WTC11 (cell line): ENCODE measurements around the gene SND1. TPM values are rescaled to one million over a fixed set of nuclear protein-coding genes. Genes with fewer than 3 reads are reported as not detected.

ENCODE experiments used
- ATAC-seq: fragments of 200-7000 bp; cut with Tn5 transposase; 2 replicates; pipeline ENCODE4 v1.10.0; 2021; ENCODE audit warnings: mild to moderate bottlenecking, moderate library complexity
- CTCF ChIA-PET: fragments of 300-600 bp; sonication (Branson Sonifier 250); formaldehyde crosslinking; loops from one replicate; lab custom pipeline; 2021; ENCODE audit warnings: antibody characterized with exemption; lab: Charles Lee
- POLR2A ChIA-PET: fragments of 350-600 bp; sonication (Branson Sonifier 250); formaldehyde crosslinking; loops from one replicate; lab custom pipeline; 2021; ENCODE audit warnings: antibody characterized with exemption; lab: Charles Lee
- DNase-seq: peaks from one replicate; pipeline ENCODE4 v3.0.0; 2021; ENCODE audit warnings: low spot score
- H3K27ac Mint-ChIP-seq: 2 replicates; pipeline ENCODE4 v1.8.0; 2021; ENCODE audit warnings: mixed read lengths
- H3K27me3 Mint-ChIP-seq: 2 replicates; pipeline ENCODE4 v1.8.0; 2021; ENCODE audit warnings: low read depth, mild to moderate bottlenecking, moderate library complexity, mixed read lengths
- H3K36me3 Mint-ChIP-seq: 2 replicates; pipeline ENCODE4 v1.8.0; 2021; ENCODE audit warnings: mixed read lengths
- H3K4me1 Mint-ChIP-seq: 2 replicates; pipeline ENCODE4 v1.8.0; 2022; ENCODE audit warnings: mixed read lengths
- H3K4me3 Mint-ChIP-seq: 2 replicates; pipeline ENCODE4 v1.8.0; 2021; ENCODE audit warnings: mild to moderate bottlenecking, moderate library complexity, mixed read lengths
- H3K9me3 Mint-ChIP-seq: 2 replicates; pipeline ENCODE4 v1.8.0; 2021; ENCODE audit warnings: mixed read lengths
- ATF3 ChIP-seq: sonication (generic); formaldehyde crosslinking; conservative IDR thresholded peaks from 2 replicates; pipeline ENCODE4 v1.8.1; 2022; ENCODE audit warnings: mild to moderate bottlenecking, missing genetic modification reagents
- CBFB ChIP-seq: sonication (generic); formaldehyde crosslinking; IDR thresholded peaks from 2 replicates; pipeline ENCODE4 v1.8.1; 2022; ENCODE audit warnings: mild to moderate bottlenecking, low read depth, missing genetic modification reagents
- ERG ChIP-seq: fragments of 250-450 bp; sonication (Bioruptor Pico); IDR thresholded peaks from 2 replicates; pipeline ENCODE4 v1.8.0; 2021; ENCODE audit warnings: mild to moderate bottlenecking
- FOXJ3 ChIP-seq: sonication (generic); formaldehyde crosslinking; IDR thresholded peaks from 2 replicates; pipeline ENCODE4 v1.9.0; 2021; ENCODE audit warnings: missing genetic modification reagents, mild to moderate bottlenecking, borderline replicate concordance
- GABPB1 ChIP-seq: sonication (generic); formaldehyde crosslinking; IDR thresholded peaks from 2 replicates; pipeline ENCODE4 v1.8.1; 2023; ENCODE audit warnings: mild to moderate bottlenecking, missing genetic modification reagents
- MAX ChIP-seq: sonication (generic); formaldehyde crosslinking; IDR thresholded peaks from 2 replicates; pipeline ENCODE4 v1.8.0; 2022; ENCODE audit warnings: mild to moderate bottlenecking, missing genetic modification reagents
- MXD4 ChIP-seq: fragments of 250-450 bp; sonication (Bioruptor Pico); IDR thresholded peaks from 2 replicates; pipeline ENCODE4 v1.8.0; 2021; ENCODE audit warnings: mild to moderate bottlenecking, moderate library complexity, borderline replicate concordance
- PRDM15 ChIP-seq: sonication (generic); formaldehyde crosslinking; IDR thresholded peaks from 2 replicates; pipeline ENCODE4 v1.8.0; 2022; ENCODE audit warnings: missing genetic modification reagents
- RELA ChIP-seq: sonication (generic); formaldehyde crosslinking; IDR thresholded peaks from 2 replicates; pipeline ENCODE4 v1.8.1; 2022; ENCODE audit warnings: missing genetic modification reagents, mild to moderate bottlenecking, borderline replicate concordance
- SP1 ChIP-seq: sonication (generic); formaldehyde crosslinking; conservative IDR thresholded peaks from 2 replicates; pipeline ENCODE4 v1.8.1; 2022; ENCODE audit warnings: missing genetic modification reagents
- TEAD1 ChIP-seq: sonication (generic); formaldehyde crosslinking; IDR thresholded peaks from 2 replicates; pipeline ENCODE4 v1.8.0; 2022; ENCODE audit warnings: mild to moderate bottlenecking, missing genetic modification reagents
- ZNF121 ChIP-seq: sonication (generic); formaldehyde crosslinking; IDR thresholded peaks from 2 replicates; pipeline ENCODE4 v1.8.0; 2023; ENCODE audit warnings: missing genetic modification reagents
- ZNF263 ChIP-seq: sonication (generic); formaldehyde crosslinking; IDR thresholded peaks from 2 replicates; pipeline ENCODE4 v1.8.1; 2022; ENCODE audit warnings: low read depth, mild to moderate bottlenecking, moderate library complexity, missing genetic modification reagents
- ZNF396 ChIP-seq: fragments of 250-450 bp; sonication (Bioruptor Pico); IDR thresholded peaks from 2 replicates; pipeline ENCODE4 v1.8.0; 2021; ENCODE audit warnings: mild to moderate bottlenecking, moderate library complexity, borderline replicate concordance
- ZNF671 ChIP-seq: fragments of 250-450 bp; sonication (Bioruptor Pico); IDR thresholded peaks from 2 replicates; pipeline ENCODE4 v1.8.0; 2021; ENCODE audit warnings: mild to moderate bottlenecking
- total RNA-seq: library from RNA; stranded (reverse); gene quantifications from 3 replicates; pipeline ENCODE4 v1.2.3, GENCODE V29; 2021
- TF ChIP-seq, protein P1 (sequence below): fragments of 250-450 bp; sonication (Bioruptor Pico); IDR thresholded peaks from 2 replicates; pipeline ENCODE4 v1.9.0; 2021; ENCODE audit warnings: mild to moderate bottlenecking
- TF ChIP-seq, protein P2 (sequence below): sonication (generic); formaldehyde crosslinking; IDR thresholded peaks from 2 replicates; pipeline ENCODE4 v1.8.0; 2022; ENCODE audit warnings: mild to moderate bottlenecking, missing genetic modification reagents
- TF ChIP-seq, protein P3 (sequence below): sonication (generic); formaldehyde crosslinking; IDR thresholded peaks from 2 replicates; pipeline ENCODE4 v1.8.0; 2022; ENCODE audit warnings: mild to moderate bottlenecking, missing genetic modification reagents
- TF ChIP-seq, protein P4 (sequence below): sonication (generic); formaldehyde crosslinking; IDR thresholded peaks from 2 replicates; pipeline ENCODE4 v1.8.1; 2023; ENCODE audit warnings: mild to moderate bottlenecking, moderate library complexity, missing genetic modification reagents

SND1 gene
- total RNA-seq, 1 experiment from 2014 or later: 261 TPM

DNA sequence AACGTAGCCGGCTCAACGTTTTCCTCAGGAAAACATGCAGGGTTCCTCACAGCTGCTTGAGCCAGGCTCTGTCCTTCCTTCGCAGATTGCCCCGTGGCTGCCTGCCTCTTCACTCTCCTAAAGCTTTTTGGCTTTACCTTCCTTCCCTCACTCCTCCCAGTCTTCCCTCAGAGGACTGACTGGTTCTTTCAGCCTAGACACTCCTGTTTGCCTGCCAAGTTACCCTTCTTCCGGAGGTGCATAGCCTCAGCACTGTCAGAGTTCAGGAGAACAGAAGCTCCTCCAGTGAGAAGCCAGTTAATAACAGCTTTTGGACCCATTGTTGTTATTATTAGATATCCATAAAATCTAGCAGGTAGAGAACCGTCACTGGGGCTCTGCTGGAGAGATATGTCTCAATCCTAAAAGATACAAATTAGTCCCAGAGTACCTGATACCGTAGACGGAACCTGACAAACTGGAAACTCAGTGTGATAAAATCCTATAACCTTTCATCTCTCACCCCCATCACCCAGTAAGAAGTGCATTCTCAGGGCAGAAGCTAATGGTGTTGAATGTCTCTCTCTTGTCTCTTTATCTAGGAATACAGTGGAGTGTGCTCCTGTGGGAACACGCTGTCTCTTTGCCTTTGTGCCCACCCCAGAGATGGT, 79.6 kb downstream of the SND1 start:
- peaks cover 36% of the 10 kb centered on the region for H3K36me3 Mint-ChIP-seq
- no peaks in the 10 kb centered on the region for H3K9me3 Mint-ChIP-seq
- no peak for DNase-seq
- ATAC-seq: no peak
- H3K4me3 Mint-ChIP-seq: no peak overlapping the region
- H3K27me3 Mint-ChIP-seq: no peaks in the 10 kb centered on the region
- H3K4me1 Mint-ChIP-seq: peaks cover 38% of the 10 kb centered on the region
- CTCF ChIA-PET: interaction anchor here (0.8 to 2.6 kb wide), 3 partner anchors 61 to 302 kb away, joined by 3 to 11 read pairs (median 3); no protein-coding TSS in a partner anchor
- TF ChIP-seq ATF3 (CRISPR knock-in tag) (no peak), SP1 (CRISPR knock-in tag) (no peak), ZNF396 (no peak), RELA (no peak), CBFB (no peak), ERG (CRISPR knock-in tag) (no peak), MAX (CRISPR knock-in tag) (no peak), TEAD1 (no peak), ZNF121 (CRISPR knock-in tag) (no peak), ZNF671 (CRISPR knock-in tag) (no peak), FOXJ3 (CRISPR knock-in tag) (no peak), GABPB1 (CRISPR knock-in tag) (no peak)
- TF ChIP-seq, protein P1, sequence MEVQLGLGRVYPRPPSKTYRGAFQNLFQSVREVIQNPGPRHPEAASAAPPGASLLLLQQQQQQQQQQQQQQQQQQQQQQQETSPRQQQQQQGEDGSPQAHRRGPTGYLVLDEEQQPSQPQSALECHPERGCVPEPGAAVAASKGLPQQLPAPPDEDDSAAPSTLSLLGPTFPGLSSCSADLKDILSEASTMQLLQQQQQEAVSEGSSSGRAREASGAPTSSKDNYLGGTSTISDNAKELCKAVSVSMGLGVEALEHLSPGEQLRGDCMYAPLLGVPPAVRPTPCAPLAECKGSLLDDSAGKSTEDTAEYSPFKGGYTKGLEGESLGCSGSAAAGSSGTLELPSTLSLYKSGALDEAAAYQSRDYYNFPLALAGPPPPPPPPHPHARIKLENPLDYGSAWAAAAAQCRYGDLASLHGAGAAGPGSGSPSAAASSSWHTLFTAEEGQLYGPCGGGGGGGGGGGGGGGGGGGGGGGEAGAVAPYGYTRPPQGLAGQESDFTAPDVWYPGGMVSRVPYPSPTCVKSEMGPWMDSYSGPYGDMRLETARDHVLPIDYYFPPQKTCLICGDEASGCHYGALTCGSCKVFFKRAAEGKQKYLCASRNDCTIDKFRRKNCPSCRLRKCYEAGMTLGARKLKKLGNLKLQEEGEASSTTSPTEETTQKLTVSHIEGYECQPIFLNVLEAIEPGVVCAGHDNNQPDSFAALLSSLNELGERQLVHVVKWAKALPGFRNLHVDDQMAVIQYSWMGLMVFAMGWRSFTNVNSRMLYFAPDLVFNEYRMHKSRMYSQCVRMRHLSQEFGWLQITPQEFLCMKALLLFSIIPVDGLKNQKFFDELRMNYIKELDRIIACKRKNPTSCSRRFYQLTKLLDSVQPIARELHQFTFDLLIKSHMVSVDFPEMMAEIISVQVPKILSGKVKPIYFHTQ (CRISPR knock-in tag): no peak
- TF ChIP-seq, protein P2, sequence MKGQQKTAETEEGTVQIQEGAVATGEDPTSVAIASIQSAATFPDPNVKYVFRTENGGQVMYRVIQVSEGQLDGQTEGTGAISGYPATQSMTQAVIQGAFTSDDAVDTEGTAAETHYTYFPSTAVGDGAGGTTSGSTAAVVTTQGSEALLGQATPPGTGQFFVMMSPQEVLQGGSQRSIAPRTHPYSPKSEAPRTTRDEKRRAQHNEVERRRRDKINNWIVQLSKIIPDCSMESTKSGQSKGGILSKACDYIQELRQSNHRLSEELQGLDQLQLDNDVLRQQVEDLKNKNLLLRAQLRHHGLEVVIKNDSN (CRISPR knock-in tag): no peak
- TF ChIP-seq, protein P3, sequence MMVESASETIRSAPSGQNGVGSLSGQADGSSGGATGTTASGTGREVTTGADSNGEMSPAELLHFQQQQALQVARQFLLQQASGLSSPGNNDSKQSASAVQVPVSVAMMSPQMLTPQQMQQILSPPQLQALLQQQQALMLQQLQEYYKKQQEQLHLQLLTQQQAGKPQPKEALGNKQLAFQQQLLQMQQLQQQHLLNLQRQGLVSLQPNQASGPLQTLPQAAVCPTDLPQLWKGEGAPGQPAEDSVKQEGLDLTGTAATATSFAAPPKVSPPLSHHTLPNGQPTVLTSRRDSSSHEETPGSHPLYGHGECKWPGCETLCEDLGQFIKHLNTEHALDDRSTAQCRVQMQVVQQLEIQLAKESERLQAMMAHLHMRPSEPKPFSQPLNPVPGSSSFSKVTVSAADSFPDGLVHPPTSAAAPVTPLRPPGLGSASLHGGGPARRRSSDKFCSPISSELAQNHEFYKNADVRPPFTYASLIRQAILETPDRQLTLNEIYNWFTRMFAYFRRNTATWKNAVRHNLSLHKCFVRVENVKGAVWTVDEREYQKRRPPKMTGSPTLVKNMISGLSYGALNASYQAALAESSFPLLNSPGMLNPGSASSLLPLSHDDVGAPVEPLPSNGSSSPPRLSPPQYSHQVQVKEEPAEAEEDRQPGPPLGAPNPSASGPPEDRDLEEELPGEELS (CRISPR knock-in tag): no peak
- TF ChIP-seq, protein P4, sequence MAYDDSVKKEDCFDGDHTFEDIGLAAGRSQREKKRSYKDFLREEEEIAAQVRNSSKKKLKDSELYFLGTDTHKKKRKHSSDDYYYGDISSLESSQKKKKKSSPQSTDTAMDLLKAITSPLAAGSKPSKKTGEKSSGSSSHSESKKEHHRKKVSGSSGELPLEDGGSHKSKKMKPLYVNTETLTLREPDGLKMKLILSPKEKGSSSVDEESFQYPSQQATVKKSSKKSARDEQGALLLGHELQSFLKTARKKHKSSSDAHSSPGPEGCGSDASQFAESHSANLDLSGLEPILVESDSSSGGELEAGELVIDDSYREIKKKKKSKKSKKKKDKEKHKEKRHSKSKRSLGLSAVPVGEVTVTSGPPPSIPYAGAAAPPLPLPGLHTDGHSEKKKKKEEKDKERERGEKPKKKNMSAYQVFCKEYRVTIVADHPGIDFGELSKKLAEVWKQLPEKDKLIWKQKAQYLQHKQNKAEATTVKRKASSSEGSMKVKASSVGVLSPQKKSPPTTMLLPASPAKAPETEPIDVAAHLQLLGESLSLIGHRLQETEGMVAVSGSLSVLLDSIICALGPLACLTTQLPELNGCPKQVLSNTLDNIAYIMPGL (CRISPR knock-in tag): no peak
- H3K27ac Mint-ChIP-seq: peak overlapping the region; percentile 69
- POLR2A ChIA-PET: interaction anchor here (0.5 to 1.5 kb wide), 2 partner anchors 17 to 49 kb away, joined by 3 to 5 read pairs; no protein-coding TSS in a partner anchor

DNA sequence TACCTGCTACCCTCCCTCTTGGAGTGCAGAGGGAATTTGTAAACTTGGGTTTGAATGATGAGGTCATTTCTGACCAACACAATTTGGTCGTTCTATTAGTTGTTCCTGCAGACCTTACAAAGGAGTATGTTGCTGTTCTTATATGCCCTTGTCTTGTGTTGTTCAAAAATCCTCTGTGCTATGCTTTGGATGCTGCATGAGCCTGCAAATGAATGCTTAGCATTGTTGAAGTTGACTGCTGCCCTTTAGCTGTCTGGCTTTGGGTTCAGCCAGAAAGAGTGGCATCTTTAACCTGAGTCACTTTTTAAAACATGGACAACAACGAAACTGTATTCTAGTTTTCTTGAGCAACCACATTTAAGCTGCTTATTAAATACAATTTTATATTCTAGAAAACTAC, 80.3 kb downstream of the SND1 start:
- CTCF ChIA-PET: no interaction called here
- POLR2A ChIA-PET: no interaction called here
- Mint-ChIP-seq H3K4me3 (no peak overlapping the region), H3K36me3 (peaks cover 43% of the 10 kb centered on the region), H3K27me3 (no peaks in the 10 kb centered on the region), H3K27ac (no peak overlapping the region), H3K4me1 (peaks cover 30% of the 10 kb centered on the region), H3K9me3 (no peaks in the 10 kb centered on the region)
- ATAC-seq: no peak
- DNase-seq: no peak
- no peak for TF ChIP-seq PRDM15 (CRISPR knock-in tag)
- no peak for TF ChIP-seq ZNF263
- TF ChIP-seq MXD4 (CRISPR knock-in tag): no peak
